ENCODE data around the gene RELN.

The RELN gene

GRCh38 chr7:103571586-103571985 is 417.9 kb downstream of the RELN start:
- TF ChIP-seq SIN3A (IDR thresholded peaks at IDR 0.05; ENCODE audit: borderline replicate concordance, insufficient read depth, low read length): no peak
- no peak for TF ChIP-seq TAF1 (IDR thresholded peaks at IDR 0.05; ENCODE audit: borderline replicate concordance, insufficient read depth, low read length)
- TF ChIP-seq FOXP2 (optimal IDR thresholded peaks at IDR 0.05; ENCODE audit: borderline replicate concordance, extremely low read depth, extremely low read length, insufficient read depth): no peak
- TF ChIP-seq, protein P1, sequence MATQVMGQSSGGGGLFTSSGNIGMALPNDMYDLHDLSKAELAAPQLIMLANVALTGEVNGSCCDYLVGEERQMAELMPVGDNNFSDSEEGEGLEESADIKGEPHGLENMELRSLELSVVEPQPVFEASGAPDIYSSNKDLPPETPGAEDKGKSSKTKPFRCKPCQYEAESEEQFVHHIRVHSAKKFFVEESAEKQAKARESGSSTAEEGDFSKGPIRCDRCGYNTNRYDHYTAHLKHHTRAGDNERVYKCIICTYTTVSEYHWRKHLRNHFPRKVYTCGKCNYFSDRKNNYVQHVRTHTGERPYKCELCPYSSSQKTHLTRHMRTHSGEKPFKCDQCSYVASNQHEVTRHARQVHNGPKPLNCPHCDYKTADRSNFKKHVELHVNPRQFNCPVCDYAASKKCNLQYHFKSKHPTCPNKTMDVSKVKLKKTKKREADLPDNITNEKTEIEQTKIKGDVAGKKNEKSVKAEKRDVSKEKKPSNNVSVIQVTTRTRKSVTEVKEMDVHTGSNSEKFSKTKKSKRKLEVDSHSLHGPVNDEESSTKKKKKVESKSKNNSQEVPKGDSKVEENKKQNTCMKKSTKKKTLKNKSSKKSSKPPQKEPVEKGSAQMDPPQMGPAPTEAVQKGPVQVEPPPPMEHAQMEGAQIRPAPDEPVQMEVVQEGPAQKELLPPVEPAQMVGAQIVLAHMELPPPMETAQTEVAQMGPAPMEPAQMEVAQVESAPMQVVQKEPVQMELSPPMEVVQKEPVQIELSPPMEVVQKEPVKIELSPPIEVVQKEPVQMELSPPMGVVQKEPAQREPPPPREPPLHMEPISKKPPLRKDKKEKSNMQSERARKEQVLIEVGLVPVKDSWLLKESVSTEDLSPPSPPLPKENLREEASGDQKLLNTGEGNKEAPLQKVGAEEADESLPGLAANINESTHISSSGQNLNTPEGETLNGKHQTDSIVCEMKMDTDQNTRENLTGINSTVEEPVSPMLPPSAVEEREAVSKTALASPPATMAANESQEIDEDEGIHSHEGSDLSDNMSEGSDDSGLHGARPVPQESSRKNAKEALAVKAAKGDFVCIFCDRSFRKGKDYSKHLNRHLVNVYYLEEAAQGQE (IDR thresholded peaks at IDR 0.05; ENCODE audit: insufficient read depth in 1 of 2, low read depth in 2 of 2, low read length in 2 of 2): no peak
- TF ChIP-seq POLR2AphosphoS5 (IDR thresholded peaks at IDR 0.05; ENCODE audit: low read depth, low read length): no peak

- no peak for TF ChIP-seq SIN3A (IDR thresholded peaks at IDR 0.05; ENCODE audit: borderline replicate concordance, insufficient read depth, low read length)
- TF ChIP-seq POLR2AphosphoS5 (IDR thresholded peaks at IDR 0.05; ENCODE audit: low read depth, low read length): no peak
Measured at GRCh38 chr7:103569621-103570305, 419.7 kb downstream of the RELN start.

DNA sequence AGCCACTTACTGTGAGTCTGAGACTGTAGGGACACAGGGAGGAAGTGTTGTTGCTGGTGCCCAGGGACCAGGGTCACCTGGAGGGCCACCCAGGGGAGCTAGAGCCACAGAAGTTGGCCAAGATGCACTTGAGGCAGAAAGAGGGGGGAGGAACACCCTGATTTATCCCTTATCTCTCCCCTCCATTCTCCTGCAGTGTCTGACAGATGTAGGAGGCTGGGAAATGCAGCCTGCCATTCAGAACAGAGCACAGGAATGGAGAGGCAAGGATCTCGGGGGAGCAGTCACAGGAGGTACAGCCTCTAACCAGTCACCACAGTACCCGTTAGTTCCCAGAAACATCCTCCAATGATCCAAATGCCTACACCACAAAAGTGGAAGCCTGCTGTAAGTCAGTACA is 425.0 kb downstream of the RELN start:
- no peak for TF ChIP-seq TAF1 (IDR thresholded peaks at IDR 0.05; ENCODE audit: borderline replicate concordance, insufficient read depth, low read length)
- TF ChIP-seq FOXP2 (optimal IDR thresholded peaks at IDR 0.05; ENCODE audit: borderline replicate concordance, extremely low read depth, extremely low read length, insufficient read depth): no peak
- TF ChIP-seq, protein P1 (IDR thresholded peaks at IDR 0.05; ENCODE audit: insufficient read depth in 1 of 2, low read depth in 2 of 2, low read length in 2 of 2): no peak
- TF ChIP-seq POLR2AphosphoS5 (IDR thresholded peaks at IDR 0.05; ENCODE audit: low read depth, low read length): no peak
- TF ChIP-seq SIN3A (IDR thresholded peaks at IDR 0.05; ENCODE audit: borderline replicate concordance, insufficient read depth, low read length): no peak

- TF ChIP-seq POLR2AphosphoS5 (IDR thresholded peaks at IDR 0.05; ENCODE audit: low read depth, low read length): no peak
- TF ChIP-seq, protein P1 (IDR thresholded peaks at IDR 0.05; ENCODE audit: insufficient read depth in 1 of 2, low read depth in 2 of 2, low read length in 2 of 2): no peak
- no peak for TF ChIP-seq FOXP2 (optimal IDR thresholded peaks at IDR 0.05; ENCODE audit: borderline replicate concordance, extremely low read depth, extremely low read length, insufficient read depth)
- TF ChIP-seq TAF1 (IDR thresholded peaks at IDR 0.05; ENCODE audit: borderline replicate concordance, insufficient read depth, low read length): no peak
- TF ChIP-seq SIN3A (IDR thresholded peaks at IDR 0.05; ENCODE audit: borderline replicate concordance, insufficient read depth, low read length): no peak
Measured at GRCh38 chr7:103560136-103560535, 429.3 kb downstream of the RELN start.

- TF ChIP-seq, protein P1 (IDR thresholded peaks at IDR 0.05; ENCODE audit: insufficient read depth in 1 of 2, low read depth in 2 of 2, low read length in 2 of 2): no peak
- no peak for TF ChIP-seq SIN3A (IDR thresholded peaks at IDR 0.05; ENCODE audit: borderline replicate concordance, insufficient read depth, low read length)
- no peak for TF ChIP-seq TAF1 (IDR thresholded peaks at IDR 0.05; ENCODE audit: borderline replicate concordance, insufficient read depth, low read length)
- TF ChIP-seq FOXP2 (optimal IDR thresholded peaks at IDR 0.05; ENCODE audit: borderline replicate concordance, extremely low read depth, extremely low read length, insufficient read depth): no peak
- no peak for TF ChIP-seq POLR2AphosphoS5 (IDR thresholded peaks at IDR 0.05; ENCODE audit: low read depth, low read length)
Measured at GRCh38 chr7:103551016-103551415, 438.4 kb downstream of the RELN start.

Measured in PFSK-1 (cell line).